DLD1 (cell line): ENCODE results near the gene DSC1.

Source experiments
- in situ Hi-C: cut with HindIII; loops from 2 replicates; pipeline ENCODE4 v1.10.0; 2017; ENCODE audit warnings: low sequenced_read_pairs

The DSC1 gene

DNA sequence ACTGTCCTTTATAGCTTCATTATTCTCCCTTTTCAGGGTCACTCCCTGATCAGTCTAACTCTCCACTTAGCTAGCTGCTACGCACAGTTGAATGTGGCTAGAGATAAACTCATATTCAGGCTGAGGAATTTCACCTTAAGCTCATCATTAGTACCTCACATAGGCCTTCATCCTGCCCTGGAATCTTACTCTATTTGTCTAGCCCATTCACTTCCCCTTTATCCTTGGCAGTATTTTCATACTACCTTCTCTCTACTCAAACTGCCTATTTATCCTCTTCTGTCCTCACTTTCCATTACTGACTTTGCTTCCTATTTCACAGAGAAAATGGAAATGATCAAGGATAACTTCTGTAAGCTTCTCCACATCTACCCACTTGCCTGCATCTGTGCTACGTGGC lies 49.9 kb downstream of the DSC1 start:
- in situ Hi-C loops: no loop called here

DNA sequence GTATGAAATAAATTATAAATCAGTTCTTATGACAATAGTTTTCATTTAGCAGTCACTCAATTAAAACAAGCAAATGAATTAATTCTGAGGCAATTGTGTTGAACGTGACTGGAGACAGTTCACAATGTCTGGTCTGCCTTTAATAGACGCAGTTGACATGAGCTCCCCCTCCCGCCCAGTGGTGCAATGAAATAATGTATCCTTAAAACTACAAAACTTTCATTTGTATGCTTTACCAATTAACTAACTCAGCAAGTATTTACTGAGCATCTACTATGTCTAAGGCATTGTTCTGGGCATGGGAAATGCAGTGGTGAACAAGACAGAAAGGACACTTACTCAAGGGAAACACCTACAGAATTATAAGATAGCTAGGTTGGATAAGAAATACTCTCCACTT lies 56.9 kb downstream of the DSC1 start:
- in situ Hi-C loops: no loop called here

DNA sequence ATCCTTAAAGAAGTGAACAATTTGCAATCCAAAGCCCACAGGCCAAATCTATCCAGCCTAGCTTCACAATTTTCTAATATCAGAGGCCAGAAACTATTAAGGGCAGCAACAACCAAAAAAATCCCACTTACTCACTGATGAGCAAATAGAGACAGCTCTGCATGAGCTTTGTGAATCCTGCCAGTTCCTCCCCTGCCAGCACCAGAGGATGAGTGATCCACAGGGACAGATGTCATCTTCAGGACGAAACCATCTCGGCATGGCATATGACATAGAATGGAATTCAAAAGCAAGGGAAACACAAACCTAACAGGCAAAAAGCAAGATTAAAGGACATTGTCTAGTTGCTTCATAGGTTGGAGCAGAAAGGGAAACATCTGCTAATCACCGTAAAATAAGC lies 58.2 kb downstream of the DSC1 start:
- in situ Hi-C loops: no loop called here

DNA sequence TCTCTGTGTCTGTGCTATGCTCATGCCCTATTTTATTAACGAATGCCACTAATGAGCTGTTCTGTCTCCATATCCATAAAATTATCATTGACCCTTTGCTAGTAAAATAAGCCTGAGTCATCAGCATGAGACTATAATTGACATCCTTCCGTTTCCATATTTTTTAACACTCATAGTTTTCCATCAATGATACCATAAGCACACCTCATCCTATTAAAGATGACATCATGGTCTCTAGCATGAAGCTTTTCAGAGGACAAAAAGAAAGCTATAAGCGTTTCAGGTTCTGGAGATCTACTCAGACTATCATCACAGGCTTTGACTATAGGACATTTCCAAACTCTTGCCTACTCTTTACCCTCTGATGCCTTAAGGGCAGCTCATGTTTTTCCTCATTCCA lies 59.2 kb downstream of the DSC1 start:
- in situ Hi-C loops: no loop called here

DNA sequence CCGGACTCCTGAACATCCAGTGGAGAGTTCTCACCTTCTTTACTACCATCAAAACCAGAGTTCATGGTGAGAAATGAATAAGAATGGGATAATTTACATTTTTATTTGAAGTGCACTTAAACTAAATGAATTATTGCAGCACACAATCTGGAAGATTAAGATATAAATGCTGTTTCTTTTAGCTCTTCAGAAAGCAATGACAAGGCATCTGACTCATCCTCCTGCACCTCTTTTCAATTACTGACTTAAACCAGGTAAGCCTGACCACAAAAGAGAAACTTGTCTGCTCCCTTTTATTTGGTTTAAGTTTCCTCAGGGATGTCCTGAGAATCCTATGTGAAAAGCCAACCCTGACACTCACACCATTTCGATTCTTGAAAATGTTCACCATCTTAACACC lies 59.7 kb downstream of the DSC1 start:
- in situ Hi-C loops: no loop called here

DNA sequence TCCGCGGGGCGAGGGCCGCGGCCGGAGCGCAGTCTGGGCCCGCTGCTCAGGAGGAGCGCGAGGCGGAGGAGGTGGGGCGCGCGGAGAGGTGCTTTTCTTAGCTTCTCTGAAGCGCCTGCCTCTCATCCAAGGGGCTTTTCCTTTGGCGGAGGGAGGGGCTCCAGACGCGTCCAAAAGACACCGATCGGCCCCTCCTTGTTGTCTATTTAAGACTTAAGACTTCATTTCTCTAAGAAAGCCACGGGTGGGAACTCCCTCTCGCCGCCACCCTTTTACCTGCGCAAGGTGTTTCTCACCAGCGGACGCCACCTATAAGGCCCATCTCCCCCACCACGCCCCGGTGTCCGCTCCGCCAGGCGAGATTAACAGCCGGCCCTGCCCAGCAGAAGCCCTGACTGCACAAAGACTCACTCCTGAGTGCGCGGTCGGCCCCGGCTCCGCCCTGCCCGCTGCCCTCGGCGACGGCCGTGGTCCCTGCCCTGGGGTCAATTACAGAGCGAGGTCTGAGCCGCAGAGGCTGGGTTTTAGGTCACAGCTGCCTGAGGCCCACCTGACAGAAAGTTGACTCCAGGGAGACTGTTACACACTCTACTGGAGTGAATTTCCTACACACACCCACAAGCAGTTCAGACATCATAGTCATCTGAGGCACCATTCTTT lies 60.5 kb downstream of the DSC1 start, which contains the start of gene DSC2:
Gene DSC2 (minus strand): TSS at position 397 of the 660 bp plus-strand sequence. CDS start 450 bp downstream, outside the sequence.
- in situ Hi-C loops: no loop called here

DNA sequence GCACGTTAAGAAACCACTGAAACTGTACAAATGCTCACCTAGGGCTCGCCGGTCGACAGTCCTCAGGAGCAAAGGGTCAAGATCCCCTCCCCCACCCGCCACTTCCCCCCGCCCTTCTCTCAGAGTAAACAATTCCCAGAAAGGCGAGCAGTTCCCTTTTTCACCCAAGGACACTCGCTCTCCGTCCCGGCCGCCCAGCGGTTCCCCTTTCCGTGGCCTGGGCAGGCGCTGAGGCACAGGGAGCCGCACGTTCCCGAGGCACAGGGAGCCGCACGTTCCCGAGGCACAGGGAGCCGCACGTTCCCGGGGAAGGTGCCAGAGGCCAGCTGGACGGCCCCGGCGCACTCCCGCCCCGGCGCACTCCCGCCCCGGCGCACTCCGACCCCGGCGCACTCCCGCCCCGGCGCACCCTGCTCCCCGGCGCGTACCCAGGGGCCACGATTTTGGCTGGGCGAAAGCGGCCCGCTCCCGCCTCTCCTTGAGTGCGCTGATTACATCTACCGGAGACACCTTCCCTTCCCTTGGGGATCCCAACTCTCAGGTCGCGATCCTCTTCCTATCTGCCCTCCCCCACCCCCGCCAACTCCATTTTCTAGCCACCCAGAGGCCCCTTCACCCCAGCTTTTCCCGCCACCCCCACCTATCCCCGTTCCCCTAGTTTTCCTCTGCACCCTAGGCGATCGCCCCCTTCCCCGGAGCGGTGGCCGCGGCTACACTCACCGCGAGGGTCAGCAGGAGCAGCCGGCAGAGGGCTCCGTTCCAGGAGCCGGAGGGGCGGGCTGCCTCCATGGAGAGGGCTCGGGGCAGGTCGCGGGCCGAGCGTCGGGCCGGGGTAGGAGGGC lies 61.3 kb downstream of the DSC1 start:
- in situ Hi-C loops: no loop called here

DNA sequence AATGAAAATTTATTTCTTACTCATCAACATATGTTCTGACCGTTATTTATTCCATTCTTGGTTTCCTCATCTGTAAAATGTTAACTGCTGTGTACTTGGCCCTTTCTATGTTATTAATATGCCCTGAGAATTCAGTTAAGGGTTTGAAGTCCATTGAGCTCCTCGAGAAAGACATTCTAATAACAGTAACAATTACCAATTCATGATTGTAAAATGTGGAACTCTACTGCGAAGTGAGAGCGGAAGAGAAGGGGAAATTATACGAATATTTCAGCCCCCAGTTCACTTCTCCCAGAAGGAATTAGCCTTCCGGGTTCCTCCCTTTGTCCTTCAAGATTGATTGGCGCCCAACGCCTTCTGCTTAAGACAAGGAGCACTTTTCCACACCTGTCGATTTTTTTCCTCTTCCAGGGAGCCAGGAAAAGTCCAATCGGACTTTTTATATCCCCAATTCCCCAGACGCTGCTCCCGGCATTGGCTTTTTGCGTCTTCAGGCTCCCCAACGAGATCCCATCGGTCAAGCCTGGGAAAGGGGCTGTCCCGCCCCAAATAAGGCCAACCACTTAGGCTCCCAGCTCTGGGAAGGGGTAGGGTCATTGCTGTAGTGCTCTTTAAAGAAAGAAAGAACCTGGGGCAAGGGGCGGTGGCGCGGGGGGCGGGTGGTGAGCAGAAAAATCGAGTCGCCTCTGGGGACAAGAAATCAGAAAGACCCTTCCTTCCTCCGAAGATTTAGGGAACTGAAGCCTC lies 62.0 kb downstream of the DSC1 start:
- in situ Hi-C loops: no loop called here

DNA sequence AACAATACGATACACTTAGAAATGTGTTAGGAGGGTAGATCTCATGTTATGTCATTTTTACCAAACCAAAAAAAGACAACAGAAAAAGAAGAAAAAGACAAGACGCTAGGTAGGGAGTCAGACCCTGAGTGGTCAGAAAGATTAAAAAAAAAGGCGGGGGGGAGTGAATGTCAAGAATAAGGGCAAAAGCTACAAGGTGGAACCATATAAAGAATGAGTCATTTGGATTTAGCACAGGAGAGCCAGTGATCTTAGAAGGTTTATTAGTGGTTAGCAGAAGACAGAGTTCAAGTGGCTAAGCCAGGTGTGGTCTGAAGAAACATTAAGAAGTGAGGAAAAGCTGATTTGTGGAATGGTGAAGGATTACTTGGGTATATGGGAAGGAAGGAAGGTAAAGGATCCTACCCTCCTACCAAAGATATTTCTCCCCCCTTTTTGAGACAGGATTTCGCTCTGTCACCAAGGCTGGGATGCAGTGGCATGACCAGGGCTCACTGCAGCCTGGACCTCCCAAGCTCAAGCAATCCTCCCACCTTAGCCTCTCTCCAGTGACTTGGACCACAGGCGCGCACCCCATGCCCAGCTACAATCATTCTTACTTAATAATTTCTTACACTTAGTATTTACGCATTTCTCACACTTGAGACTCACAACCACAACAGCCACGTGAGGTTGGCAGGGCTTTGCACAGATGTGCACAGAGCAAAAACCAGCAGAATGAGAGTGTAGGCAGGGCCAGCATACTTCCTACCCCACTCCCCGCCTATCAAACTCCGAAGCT lies 63.0 kb downstream of the DSC1 start:
- in situ Hi-C loops: no loop called here

DNA sequence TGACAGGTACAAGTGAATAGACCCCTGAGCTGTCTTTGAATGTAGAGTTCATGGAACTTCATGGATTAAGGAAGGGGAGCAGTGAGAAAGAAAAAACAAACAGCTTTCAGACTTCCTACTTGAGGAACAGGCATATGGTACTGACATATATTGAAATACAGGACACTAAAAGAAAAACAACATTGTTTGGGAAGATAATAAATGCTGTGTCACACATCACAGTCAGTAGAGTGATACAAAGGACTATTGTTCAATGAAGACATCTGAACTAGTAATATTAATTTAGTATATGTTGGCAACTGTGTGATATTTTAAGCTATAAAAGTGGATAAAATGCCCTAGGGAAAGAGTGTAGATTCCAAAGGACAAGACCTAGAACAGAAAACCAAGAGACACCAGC lies 63.8 kb downstream of the DSC1 start:
- in situ Hi-C loops: no loop called here

DNA sequence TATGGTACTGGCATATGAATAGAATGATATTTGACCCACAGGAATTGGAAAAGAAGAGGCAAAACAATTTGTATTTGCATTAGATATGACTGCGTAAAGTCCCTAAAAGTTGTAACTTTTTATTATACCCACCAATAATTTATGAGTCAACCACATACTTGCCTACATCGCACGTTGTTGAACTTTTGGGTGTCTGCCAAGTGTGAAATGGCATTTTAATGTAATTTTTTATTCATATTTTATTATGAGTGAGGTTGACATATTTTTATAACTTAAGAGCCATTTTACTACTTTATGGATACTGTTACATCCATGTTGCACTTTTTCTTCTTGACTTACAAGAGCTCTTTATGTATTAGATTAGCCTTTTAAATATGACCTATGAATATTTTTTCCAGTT lies 65.0 kb downstream of the DSC1 start:
- in situ Hi-C loops: no loop called here

DNA sequence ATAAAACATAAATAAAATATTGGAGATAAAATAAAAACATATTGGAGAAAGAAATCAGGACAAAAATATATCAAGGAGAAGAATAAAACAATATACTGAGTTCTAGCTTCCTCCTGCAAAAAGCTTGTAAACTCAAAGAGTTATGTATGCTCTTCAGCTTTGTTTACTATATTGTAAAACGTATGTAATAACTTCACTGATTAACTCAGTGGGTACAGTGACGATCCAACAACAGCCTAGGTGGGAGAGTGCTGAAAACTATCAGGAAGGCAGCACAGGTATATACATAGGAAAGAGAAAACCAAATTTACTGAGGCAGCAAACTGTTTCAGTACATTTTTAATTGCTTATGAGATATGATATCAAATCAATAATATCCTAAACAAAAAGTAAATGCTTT lies 68.8 kb downstream of the DSC1 start:
- in situ Hi-C loops: no loop called here

DNA sequence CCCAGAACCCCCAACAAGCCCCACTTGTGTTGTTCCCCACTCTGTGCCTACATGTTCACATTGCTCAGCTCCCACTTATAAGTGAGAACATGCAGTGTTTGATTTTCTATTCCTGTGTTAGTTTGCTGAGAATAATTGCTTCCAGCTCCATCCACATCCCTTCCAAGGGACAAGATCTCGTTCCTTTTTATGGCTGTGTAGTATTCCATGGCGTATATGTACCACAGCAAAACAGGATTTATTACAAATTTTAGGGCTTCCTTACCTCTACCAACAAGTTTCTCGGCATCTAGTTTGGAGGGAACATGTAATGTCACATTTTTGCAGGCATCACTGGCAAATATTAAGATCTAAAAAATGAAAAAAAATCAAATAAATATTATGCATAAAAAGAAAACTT lies 69.4 kb downstream of the DSC1 start:
- in situ Hi-C loops: no loop called here

DNA sequence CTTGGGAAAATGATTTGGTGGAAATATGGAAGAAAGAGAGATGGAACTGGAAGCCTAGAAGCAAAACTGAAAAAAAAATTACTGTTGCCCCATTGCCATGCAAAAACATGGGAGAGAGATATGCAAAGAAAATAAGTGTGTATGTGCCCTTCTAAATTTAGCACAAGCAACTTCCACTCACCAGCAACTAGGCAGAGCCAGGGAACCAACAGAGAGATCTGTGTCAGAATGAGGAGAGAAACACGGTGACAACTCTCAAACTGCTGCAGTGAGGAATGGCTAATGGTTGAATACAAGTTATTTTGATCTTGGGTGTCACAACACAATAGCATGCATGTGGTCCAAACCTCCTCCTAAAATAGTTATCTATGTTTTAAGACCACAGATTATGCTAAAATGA lies 71.3 kb downstream of the DSC1 start:
- in situ Hi-C loops: no loop called here

DNA sequence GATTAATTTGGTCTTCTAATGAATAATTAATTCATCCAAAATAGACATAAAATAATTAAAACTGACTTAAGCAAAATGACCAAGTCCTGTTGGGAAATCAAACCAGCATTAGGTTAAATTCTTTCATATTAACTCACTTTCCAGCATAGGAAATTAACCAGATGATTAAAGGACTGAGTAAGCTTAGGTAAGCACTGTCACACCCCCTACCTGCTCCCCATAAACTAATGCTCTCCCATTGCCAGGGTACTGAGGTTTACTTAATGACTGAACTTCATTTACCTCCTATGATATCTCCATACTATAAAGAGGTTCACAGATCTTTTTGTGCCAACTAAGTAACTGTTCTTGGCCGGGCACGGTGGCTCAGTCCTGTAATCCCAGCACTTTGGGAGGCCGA lies 74.1 kb downstream of the DSC1 start:
- in situ Hi-C loops: no loop called here

DNA sequence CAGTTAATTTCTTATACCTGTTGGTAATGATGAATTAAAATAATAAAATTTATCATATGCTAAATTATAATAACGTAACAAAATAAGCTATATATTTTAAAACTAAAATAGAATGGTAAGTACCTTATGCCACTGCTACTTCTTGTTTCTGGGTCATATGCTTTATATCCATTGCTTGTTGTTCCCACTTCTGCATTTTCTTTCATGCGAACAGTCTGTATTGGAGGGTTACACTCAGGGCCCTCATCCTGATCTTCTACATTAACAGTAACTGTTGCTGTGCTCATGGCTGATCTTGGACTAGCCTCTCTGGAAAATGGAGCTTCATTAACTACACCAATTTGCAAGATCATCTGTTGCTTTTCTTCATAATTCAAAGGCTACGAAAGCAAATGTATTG lies 82.7 kb downstream of the DSC1 start:
- in situ Hi-C loops: no loop called here
